Activated CD4-positive, alpha-beta T cell treated with anti-CD3 and anti-CD28 coated beads for 24 hours (primary cell): Measurements from ENCODE around the gene XXYLT1.

Experiments
- DNase-seq, 2 donors: peaks; one replicate each; pipeline ENCODE4 v3.0.0-alpha.2; 2020; ENCODE audit warnings: low read depth in 2 of 2

XXYLT1 gene

GRCh38 chr3:195267096-195267495, 3.9 kb downstream of the XXYLT1 start:
- no peak for DNase-seq

GRCh38 chr3:195266428-195266827, 4.5 kb downstream of the XXYLT1 start:
- no peak for DNase-seq

GRCh38 chr3:195265363-195265976, 5.5 kb downstream of the XXYLT1 start:
- DNase-seq, result no peak

- no peak for DNase-seq
Observed at GRCh38 chr3:195263925-195264600, 6.9 kb downstream of the XXYLT1 start.

GRCh38 chr3:195263193-195263924, 7.6 kb downstream of the XXYLT1 start:
- no peak for DNase-seq

GRCh38 chr3:195261925-195262324, 9.0 kb downstream of the XXYLT1 start:
- no peak for DNase-seq

DNA sequence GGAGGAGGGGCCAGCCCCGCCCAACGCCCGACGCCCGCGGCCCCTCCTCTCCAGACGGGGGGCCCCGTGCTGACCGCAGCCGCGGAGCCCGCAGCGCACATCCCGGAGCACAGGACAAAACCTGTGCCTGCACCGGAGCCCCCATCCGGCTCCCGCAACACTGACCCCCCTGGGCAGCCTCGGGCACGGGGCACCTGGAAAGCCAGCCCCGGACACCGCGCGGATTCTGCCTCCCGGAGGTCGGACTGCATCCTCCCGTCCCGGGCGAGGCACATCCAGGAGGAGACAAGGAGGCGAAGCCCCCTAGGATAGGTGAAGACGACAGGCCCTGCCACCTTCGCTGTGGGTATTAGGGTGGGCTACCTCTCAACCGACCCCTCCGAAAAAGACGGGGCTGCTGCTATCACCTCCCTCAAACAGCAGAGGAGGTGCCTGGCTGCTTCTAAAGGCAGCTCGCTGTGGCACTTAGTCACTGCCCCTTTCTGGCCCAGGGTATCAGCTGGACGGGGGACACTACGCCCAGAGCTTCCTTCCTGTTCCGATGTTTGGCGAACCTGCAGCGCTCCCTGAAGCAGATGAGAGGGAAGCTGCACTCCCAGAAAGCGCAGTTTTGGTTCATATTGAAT, 10.6 kb downstream of the XXYLT1 start:
- no peak for DNase-seq

GRCh38 chr3:195259475-195260279, 11.3 kb downstream of the XXYLT1 start:
- peak; percentile 72 to 75 for DNase-seq

DNA sequence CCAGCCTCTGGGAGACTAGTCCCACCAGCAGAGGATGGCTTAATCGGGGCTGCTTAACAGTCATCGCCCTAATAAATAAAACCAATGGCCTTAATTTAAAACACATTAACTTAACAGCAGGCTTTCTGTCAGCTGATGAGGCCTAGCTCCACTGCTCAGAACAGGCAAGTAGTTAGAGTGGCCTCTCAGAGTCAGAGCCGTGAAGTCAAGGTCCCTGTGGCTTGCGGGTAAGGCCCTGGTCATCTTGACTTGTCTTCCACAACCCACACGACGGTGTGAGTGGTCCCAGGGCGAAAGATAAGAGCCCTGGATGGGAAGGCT, 11.8 kb downstream of the XXYLT1 start:
- DNase-seq, result no peak

DNA sequence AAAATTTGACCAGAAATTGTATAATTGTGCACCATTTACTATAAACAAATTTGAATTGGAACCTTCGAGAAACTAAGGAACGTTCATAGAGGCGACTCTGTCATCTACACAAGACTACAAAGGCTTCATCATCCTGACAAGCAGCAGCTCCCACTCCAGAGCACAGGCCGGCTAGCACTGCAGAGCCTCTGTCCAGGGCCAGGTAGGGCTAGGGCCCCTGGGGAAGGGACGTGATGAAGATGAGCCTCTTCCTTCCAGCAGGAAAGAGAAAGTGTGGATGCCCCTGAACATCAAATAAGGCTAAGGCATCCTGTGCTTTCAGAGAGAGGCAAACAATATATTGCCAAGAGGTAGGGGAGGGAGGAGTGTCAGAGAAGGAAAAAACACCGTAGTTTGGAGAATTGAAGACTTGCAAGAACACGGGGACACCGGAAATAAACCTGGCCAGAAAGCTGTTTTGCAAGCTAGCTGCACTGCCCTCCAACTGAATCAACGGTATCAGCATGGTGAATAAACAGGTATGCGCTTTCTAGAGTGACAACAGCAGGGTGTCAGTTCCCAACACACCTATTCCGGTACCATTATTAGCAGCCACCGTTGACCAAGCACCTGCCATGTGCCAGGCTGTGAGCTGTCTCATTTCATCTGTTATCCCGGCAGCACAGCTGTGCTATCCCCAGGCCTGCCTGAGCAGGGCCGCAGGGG, 12.4 kb downstream of the XXYLT1 start:
- no peak for DNase-seq

DNA sequence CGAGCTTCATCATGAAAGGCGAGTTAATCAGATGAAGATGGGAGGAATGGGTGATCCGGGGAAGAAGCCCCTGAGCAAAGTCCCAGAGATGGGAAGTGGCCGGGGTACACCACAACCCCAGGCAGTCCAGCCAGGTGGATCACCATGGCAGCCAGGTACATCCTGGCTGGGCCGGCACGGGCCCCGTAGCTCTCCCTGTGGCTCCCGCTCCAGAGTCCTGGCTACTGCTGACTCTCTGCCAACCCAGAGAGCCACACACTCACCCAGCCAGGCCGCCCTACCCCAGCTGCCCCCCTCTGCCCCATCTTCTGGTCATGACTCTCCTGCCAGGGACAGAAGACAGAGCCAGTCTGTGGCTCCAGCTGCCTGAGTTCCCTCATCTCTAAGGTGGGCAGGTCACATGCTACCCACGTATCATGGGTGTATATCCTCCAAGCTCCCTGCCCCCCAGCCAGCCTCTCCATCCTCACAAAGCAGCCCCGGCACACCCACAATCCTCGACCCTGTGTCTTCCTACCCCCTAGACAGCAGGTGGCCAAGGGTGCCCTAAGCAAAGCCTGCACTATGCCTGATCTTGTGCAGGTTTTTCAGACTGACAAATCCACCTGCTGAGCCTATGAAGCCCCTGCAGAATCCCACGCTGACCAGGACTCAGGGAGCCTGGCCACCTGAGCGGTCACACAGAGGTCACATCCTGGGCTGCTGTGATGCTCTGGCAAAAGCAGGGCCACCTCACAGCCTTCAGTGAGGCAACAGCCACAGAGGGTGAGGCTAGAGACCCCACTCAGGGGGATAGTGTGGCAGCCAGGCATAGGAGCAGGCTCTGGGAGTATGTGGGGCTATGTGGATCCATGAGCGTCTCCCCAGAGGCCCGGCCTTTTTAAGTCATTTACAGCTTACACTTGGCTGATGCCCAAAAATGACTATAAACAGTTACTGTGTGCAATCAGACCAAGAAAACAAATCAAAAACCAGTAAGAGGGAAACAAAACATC, 13.2 kb downstream of the XXYLT1 start:
- DNase-seq, result no peak

GRCh38 chr3:195256639-195257453, 14.1 kb downstream of the XXYLT1 start:
- no peak for DNase-seq

DNA sequence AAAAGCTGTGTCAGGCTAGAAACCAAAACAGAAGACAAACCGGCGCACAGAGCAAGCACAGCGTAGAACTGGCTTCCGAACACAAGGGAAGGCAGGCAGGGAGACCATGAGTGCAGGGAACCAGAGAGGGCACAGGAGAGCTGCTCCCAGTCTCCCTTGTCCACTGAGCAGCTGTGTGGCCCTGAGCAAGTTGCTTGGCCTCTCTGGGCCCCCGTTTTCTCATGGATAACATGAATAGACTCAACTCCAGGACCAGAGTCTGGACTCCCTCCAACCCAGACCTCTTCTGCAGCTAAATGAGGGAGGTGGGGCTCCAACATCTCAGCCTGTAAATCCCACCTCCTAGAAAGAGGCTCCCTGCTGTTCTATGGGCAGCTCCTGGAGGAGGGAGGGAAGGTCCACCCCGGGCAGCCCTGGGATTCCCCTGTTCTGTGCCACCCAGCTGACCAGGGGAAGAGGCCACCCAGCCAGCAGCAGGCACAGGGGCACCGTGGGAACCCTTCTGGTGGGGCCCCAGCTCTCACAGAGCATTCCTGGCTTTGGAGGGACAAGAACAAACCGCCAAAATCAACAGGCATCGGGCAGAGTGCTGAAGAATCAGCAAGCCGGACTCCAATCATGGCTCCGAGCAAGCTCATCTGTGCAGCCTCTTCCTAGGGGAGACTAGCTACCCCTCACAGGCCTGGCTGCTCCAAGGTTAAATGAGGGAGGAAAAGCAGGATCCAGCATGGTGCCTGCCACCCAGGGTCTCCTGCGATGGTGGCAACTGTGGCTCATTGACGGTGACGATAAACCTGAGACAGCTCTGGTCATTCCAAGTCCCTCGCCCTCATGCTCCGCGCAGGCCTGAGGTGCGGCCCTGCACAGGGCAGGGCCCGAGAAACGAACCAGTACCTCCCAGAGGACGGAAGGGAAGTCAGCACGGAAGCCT, 15.1 kb downstream of the XXYLT1 start:
- no peak for DNase-seq

DNA sequence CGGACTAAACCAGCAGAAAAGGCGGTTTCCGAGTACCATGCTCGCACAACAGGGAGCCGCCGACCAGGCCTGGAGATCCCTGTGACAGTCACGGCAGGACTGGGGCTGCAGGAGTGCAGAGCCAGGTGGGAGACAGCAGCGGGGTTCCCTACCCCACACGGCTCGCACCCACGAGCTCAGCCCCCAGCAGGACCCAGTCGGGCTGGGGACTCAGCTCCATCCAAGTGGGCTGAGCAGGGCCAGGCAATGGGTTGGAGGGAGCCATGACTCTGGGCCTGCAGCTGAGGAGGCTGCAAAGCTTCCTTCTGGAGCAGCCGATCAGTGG, 15.8 kb downstream of the XXYLT1 start:
- DNase-seq, result no peak

GRCh38 chr3:195254454-195255175, 16.3 kb downstream of the XXYLT1 start:
- no peak for DNase-seq

DNA sequence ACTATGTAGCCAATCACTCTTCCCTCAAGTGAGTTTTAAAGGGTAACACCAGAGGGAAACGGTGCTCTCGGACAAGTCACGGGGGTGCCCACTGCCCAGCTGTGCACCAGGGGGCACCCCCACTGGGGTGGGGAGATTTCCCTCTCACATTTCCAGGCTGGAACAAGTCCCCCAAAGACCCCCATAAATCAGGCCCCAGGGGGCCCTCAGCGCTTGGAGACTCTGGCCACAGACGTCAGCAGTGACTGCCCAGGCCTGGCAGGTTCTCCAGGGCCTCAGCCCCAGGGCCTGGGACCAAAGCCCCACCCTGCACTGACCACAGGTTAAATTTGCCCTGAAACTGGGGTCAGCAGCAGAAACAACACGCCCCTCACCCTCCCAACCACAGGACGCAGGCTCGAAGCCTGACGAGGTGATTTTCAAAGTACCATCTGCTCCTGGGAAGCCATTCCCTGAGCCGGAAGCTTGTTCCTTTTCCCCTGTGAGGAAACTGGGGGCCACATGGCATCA, 17.0 kb downstream of the XXYLT1 start:
- no peak for DNase-seq

- DNase-seq, result no peak
Observed at GRCh38 chr3:195251336-195252065, 19.5 kb downstream of the XXYLT1 start.
